ENCODE results near the gene DNAJC3. TPM values are rescaled to one million over a fixed set of nuclear protein-coding genes. Genes with fewer than 3 reads are reported as not detected.

The DNAJC3 gene
- total and polyA plus RNA-seq, 2 experiments from 2014 or later: 19.5 to 27.5 TPM

GRCh38 chr13:95800436-95800835 lies 123.5 kb downstream of the DNAJC3 start:
- H3K27me3 ChIP-seq (ENCODE audit: insufficient read depth): no peaks in the 10 kb centered on the region
- no peaks in the 10 kb centered on the region for H3K9me2 ChIP-seq (ENCODE audit: insufficient read depth)
- no peak overlapping the region for H3K4me3 ChIP-seq
- Mint-ChIP-seq H3K27ac (no peak overlapping the region), H3K27me3 (ENCODE audit: insufficient read depth, low read depth, poor library complexity) (peaks cover 3% of the 10 kb centered on the region), H3K4me3 (no peak overlapping the region), H3K4me1 (no peaks in the 10 kb centered on the region), H3K9me3 (no peaks in the 10 kb centered on the region), H3K36me3 (ENCODE audit: low read depth) (peaks cover 20% of the 10 kb centered on the region; the same call in 2 of the 3 replicates)
- no peaks in the 10 kb centered on the region for H3F3A ChIP-seq (replicated peaks; ENCODE audit: low read depth)
- H2AFZ ChIP-seq: no peak overlapping the region
- no peaks in the 10 kb centered on the region for H3K79me2 ChIP-seq (replicated peaks; ENCODE audit: insufficient read depth)
- ATAC-seq (no peak), DNase-seq (ENCODE audit: low spot score) (no peak)
- no peak overlapping the region for H3K27ac ChIP-seq (ENCODE audit: low read depth)
- no peaks in the 10 kb centered on the region for H3K4me1 ChIP-seq (ENCODE audit: insufficient read depth)
- H3K36me3 ChIP-seq (ENCODE audit: insufficient read depth): no peaks in the 10 kb centered on the region
- H4K20me1 ChIP-seq (replicated peaks; ENCODE audit: insufficient read depth): no peaks in the 10 kb centered on the region
- TF ChIP-seq POLR2AphosphoS5 (IDR thresholded peaks at IDR 0.05; ENCODE audit: low read depth): no peak
- no peak for TF ChIP-seq NANOG (IDR thresholded peaks at IDR 0.05; ENCODE audit: borderline replicate concordance)
- no peak for TF ChIP-seq ZNF114 (CRISPR knock-in tag; IDR thresholded peaks at IDR 0.05)
- no peak for TF ChIP-seq ZNF331 (CRISPR knock-in tag; IDR thresholded peaks at IDR 0.05; ENCODE audit: low read depth)
- no peak for TF ChIP-seq JUNB (IDR thresholded peaks at IDR 0.05; ENCODE audit: unreplicated experiment)
- TF ChIP-seq STAT1 (IDR thresholded peaks at IDR 0.05; ENCODE audit: unreplicated experiment): no peak
- no peak for TF ChIP-seq ZNF462 (CRISPR knock-in tag; IDR thresholded peaks at IDR 0.05)
- no peak for TF ChIP-seq EZH2phosphoT487 (IDR thresholded peaks at IDR 0.05; ENCODE audit: unreplicated experiment)
- TF ChIP-seq EZH2 (IDR thresholded peaks at IDR 0.05; ENCODE audit: low read depth, unreplicated experiment): no peak
- TF ChIP-seq REST (IDR thresholded peaks at IDR 0.05; ENCODE audit: unreplicated experiment): no peak
- TF ChIP-seq CREB1 (CRISPR knock-in tag; IDR thresholded peaks at IDR 0.05; ENCODE audit: low read depth): no peak
- TF ChIP-seq ETS1 (IDR thresholded peaks at IDR 0.05): no peak
- TF ChIP-seq CTCF (conservative IDR thresholded peaks at IDR 0.05; ENCODE audit: low read depth in 2 of 2): no peak
- H3K4me2 ChIP-seq: no peak overlapping the region

Measured in GM23338 (cell line).